Naive thymus-derived CD8-positive, alpha-beta T cell (primary cell): ENCODE measurements around the gene RTEL1. TPM values are rescaled to one million over a fixed set of nuclear protein-coding genes. Genes with fewer than 3 reads are reported as not detected.

ENCODE experiments used
- ATAC-seq, 2 donors: fragments of 150-1000 bp; cut with Tn5 transposase in 1 of 2; sonication (Bioruptor Pico), chemical (Tn5 transposase) in 1 of 2; 1 replicate in 1 of 2; 2 replicates in 1 of 2; pipeline ENCODE4 v1.10.0; 2021; ENCODE audit warnings: mild to moderate bottlenecking in 2 of 2, moderate library complexity in 2 of 2
- POLR2A ChIA-PET: fragments of 350-600 bp; sonication (Branson Sonifier 250); formaldehyde crosslinking; loops from one replicate; lab custom pipeline; 2021; ENCODE audit warnings: antibody characterized with exemption; lab: Charles Lee
- DNase-seq, 10 donors: peaks; one replicate each; pipeline versions ENCODE4 v3.0.0 to v3.0.0-alpha.2; 2020 to 2022
- H3K27ac Mint-ChIP-seq, 10 donors: one replicate each; pipeline ENCODE4 v1.8.0; 2020 to 2022; ENCODE audit warnings: mild to moderate bottlenecking in 10 of 10, mixed read lengths in 10 of 10, moderate library complexity in 4 of 10, inconsistent platforms in 1 of 10
- H3K27me3 Mint-ChIP-seq, 5 donors: one replicate each; pipeline ENCODE4 v1.8.0; 2021 to 2022; ENCODE audit warnings: mixed read lengths in 5 of 5
- H3K36me3 Mint-ChIP-seq, 3 donors: one replicate each; pipeline ENCODE4 v1.8.0; 2020 to 2022; ENCODE audit warnings: mixed read lengths in 3 of 3, mild to moderate bottlenecking in 2 of 3, inconsistent platforms in 1 of 3
- H3K4me1 Mint-ChIP-seq, 4 donors: one replicate each; pipeline ENCODE4 v1.8.0; 2021 to 2022; ENCODE audit warnings: mixed read lengths in 4 of 4
- H3K4me3 Mint-ChIP-seq, 10 donors: one replicate each; pipeline ENCODE4 v1.8.0; 2020 to 2022; ENCODE audit warnings: mild to moderate bottlenecking in 10 of 10, mixed read lengths in 10 of 10, moderate library complexity in 6 of 10, inconsistent platforms in 1 of 10
- H3K9me3 Mint-ChIP-seq, 9 donors: one replicate each; pipeline ENCODE4 v1.8.0; 2020 to 2022; ENCODE audit warnings: mixed read lengths in 9 of 9, mild to moderate bottlenecking in 3 of 9, inconsistent platforms in 1 of 9, moderate library complexity in 1 of 9
- polyA plus RNA-seq, 3 donors: library from polyadenylated mRNA; unstranded; fragments of 300-500 nt; fragmentation: Illumina TruSeq; gene quantifications; one replicate each; pipeline ENCODE4 v1.2.3, GENCODE V29; 2021
- total RNA-seq, 8 experiments: library from RNA in 2 of 8; stranded (reverse) in 2 of 8; gene quantifications; one replicate each; pipeline ENCODE4 v1.2.3 and lab custom pipeline; 2021 to 2026

RTEL1 gene
- total and polyA plus RNA-seq, 5 experiments from 2014 or later: 3.2 to 25.5 (median 6.8) TPM

- Mint-ChIP-seq H3K4me3 (no peak overlapping the region), H3K9me3 (no peaks in the 10 kb centered on the region), H3K36me3 (peaks cover 0 to 44% (median 12%) of the 10 kb centered on the region in 3 donors), H3K27ac (no peak overlapping the region), H3K4me1 (peaks cover 14 to 29% (median 29%) of the 10 kb centered on the region in 4 donors), H3K27me3 (no peaks in the 10 kb centered on the region)
- DNase-seq: no peak
- POLR2A ChIA-PET: interaction anchor here (1.5 to 2.8 kb wide), 2 partner anchors 8 to 16 kb away, joined by 5 to 10 read pairs; partner anchors contain the start of gene GMEB2
- ATAC-seq: no peak
Observed at GRCh38 chr20:63619505-63619904, 38.6 kb upstream of the RTEL1 start.

GRCh38 chr20:63620991-63621390 lies 37.1 kb upstream of the RTEL1 start:
- POLR2A ChIA-PET: interaction anchor here (0.7 to 13.5 kb wide), 3 partner anchors 11 to 81 kb away, joined by 3 to 740 read pairs (median 7); no protein-coding TSS in a partner anchor
- ATAC-seq: no peak
- Mint-ChIP-seq H3K9me3 (no peaks in the 10 kb centered on the region), H3K36me3 (peaks cover 0 to 34% (median 10%) of the 10 kb centered on the region in 3 donors), H3K27me3 (no peaks in the 10 kb centered on the region), H3K4me3 (peak overlapping the region in 1 of 10 donors; percentile 55), H3K4me1 (peaks cover 12 to 40% (median 29%) of the 10 kb centered on the region in 4 donors), H3K27ac (peak overlapping the region in 1 of 10 donors; percentile 46)
- no peak for DNase-seq

DNA sequence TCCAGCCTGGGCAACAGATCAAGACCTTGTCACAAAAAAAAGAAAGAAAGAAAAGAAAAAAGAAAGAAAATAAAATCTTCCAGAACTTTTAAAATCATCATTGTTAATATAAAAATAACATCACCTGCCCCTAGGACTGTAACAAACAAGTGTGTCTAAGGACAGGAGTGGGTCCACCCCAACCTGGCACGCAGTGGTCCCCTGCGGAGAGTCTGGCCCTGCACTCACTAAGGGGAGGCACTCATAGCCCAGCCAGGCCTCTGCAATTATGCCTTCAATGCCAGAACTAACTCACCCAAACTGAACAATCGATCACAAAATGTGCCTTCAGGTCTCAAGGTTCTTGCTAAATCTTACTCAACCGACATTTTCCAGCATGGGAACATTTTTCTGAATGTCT lies 36.0 kb upstream of the RTEL1 start:
- Mint-ChIP-seq H3K4me3 (no peak overlapping the region), H3K27ac (peak overlapping the region in 7 of 10 donors; percentile 5 to 31 (median 23)), H3K4me1 (peaks cover 12 to 38% (median 29%) of the 10 kb centered on the region in 4 donors), H3K36me3 (peaks cover 0 to 23% (median 7%) of the 10 kb centered on the region in 3 donors), H3K9me3 (no peaks in the 10 kb centered on the region), H3K27me3 (no peaks in the 10 kb centered on the region)
- POLR2A ChIA-PET: interaction anchor here (0.6 to 13.5 kb wide), 4 partner anchors 10 to 162 kb away, joined by 3 to 740 read pairs (median 4); no protein-coding TSS in a partner anchor
- no peak for ATAC-seq
- DNase-seq: no peak

- H3K4me1 Mint-ChIP-seq: peaks cover 12 to 38% (median 29%) of the 10 kb centered on the region in 4 donors
- H3K36me3 Mint-ChIP-seq: peaks cover 0 to 20% (median 7%) of the 10 kb centered on the region in 3 donors
- no peaks in the 10 kb centered on the region for H3K9me3 Mint-ChIP-seq
- ATAC-seq (no peak), DNase-seq (no peak)
- POLR2A ChIA-PET: interaction anchor here (0.6 to 13.5 kb wide), 4 partner anchors 8 to 27 kb away, joined by 4 to 740 read pairs (median 4); no protein-coding TSS in a partner anchor
- peak overlapping the region in 4 of 10 donors; percentile 23 to 76 (median 33) for H3K27ac Mint-ChIP-seq
- no peaks in the 10 kb centered on the region for H3K27me3 Mint-ChIP-seq
- peak overlapping the region in 1 of 10 donors; percentile 22 for H3K4me3 Mint-ChIP-seq
Observed at GRCh38 chr20:63622732-63623131, 35.4 kb upstream of the RTEL1 start.

GRCh38 chr20:63624486-63624885 lies 33.6 kb upstream of the RTEL1 start:
- Mint-ChIP-seq H3K27me3 (no peaks in the 10 kb centered on the region), H3K4me1 (peaks cover 19 to 49% (median 43%) of the 10 kb centered on the region in 4 donors), H3K27ac (peak overlapping the region in 5 of 10 donors; percentile 42 to 93 (median 66)), H3K9me3 (no peaks in the 10 kb centered on the region), H3K36me3 (peaks cover 6 to 19% (median 12%) of the 10 kb centered on the region in 3 donors), H3K4me3 (peak overlapping the region in 5 of 10 donors; percentile 19 to 71 (median 42))
- POLR2A ChIA-PET: interaction anchor here (1.1 to 13.5 kb wide), 5 partner anchors 8 to 87 kb away, joined by 3 to 740 read pairs (median 5); partner anchors contain the start of gene PTK6
- DNase-seq (no peak), ATAC-seq (no peak)

DNA sequence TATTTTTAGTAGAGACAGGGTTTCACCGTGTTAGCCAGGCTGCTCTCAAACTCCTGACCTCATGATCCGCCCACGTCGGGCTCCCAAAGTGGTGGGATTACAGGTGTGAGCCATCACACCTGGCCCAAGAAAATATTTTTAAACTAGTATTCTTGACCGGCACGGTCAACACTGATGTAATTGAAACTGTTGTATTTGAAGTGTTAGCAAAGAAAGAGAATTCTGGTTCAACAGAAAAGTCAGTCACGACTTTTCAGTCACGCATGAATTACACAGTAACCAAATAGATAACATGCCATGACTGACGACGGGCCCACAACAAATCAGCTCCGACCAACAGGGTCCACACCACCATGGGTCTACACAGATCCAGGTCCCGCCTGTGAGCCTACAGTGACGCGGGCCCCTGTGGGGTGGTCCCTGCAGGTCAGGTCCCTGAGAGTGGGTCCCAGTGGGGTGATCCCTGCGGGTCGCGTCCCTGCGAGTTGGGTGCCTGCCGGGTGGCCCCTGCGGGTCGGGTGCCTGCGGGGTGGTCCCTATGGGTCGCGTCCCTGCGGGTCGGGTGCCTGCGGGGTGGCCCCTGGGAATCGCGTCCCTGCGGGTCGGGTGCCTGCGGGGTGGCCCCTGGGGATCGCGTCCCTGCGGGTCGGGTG lies 32.2 kb upstream of the RTEL1 start:
- Mint-ChIP-seq H3K4me1 (peaks cover 17 to 55% (median 44%) of the 10 kb centered on the region in 4 donors), H3K36me3 (peaks cover 6 to 24% (median 12%) of the 10 kb centered on the region in 3 donors), H3K4me3 (peak overlapping the region; percentile 66 to 84 (median 78)), H3K9me3 (no peaks in the 10 kb centered on the region), H3K27me3 (no peaks in the 10 kb centered on the region), H3K27ac (peak overlapping the region; percentile 56 to 96 (median 92))
- POLR2A ChIA-PET: interaction anchor here (0.8 to 13.5 kb wide), 6 partner anchors 14 to 112 kb away, joined by 4 to 740 read pairs (median 23); partner anchors contain the start of genes ARFRP1, LIME1, PTK6 and STMN3
- peak in 1 of 2 donors; percentile 9 for ATAC-seq
- DNase-seq: peak in 5 of 10 donors; percentile 19 to 71 (median 39)

DNA sequence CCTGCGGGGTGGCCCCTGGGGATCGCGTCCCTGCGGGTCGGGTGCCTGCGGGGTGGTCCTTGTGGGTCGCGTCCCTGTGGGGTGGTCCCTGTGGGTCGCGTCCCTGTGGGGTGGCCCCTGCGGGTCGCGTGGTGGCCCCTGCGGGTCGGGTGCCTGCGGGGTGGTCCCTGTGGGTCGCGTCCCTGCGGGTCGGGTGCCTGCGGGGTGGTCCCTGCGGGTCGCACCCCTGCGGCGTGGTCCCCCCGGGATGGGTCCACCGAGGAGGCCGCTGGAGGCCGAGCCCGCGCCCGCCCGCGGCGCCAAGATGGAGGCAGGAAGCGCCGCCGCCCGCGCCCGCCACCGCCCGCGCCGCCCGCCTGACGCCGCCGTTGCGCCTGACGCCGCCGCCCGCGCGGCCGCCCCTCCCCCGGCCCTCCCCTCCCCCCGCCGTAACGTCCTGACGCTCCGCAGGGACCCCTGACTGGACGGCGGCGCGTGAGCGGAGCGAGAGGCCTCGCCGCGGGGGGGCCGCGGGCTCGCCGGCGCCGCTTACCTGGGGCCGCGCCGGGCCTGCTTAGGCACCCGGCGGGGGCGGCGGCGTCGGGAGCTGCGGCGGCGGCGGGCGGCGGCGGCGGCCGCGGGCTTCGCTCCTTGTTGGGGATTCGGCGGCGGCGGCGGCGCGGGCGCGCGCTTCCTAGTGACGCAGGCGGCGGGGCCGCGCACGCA lies 31.5 kb upstream of the RTEL1 start, which contains the start of gene GMEB2:
GMEB2 (minus strand) TSS at position 678 of the 705 bp plus-strand sequence. CDS start 7,704 bp downstream, outside the sequence.
- ATAC-seq: peak; percentile 45 to 56
- Mint-ChIP-seq H3K36me3 (peaks cover 6 to 24% (median 12%) of the 10 kb centered on the region in 3 donors), H3K9me3 (no peaks in the 10 kb centered on the region), H3K27ac (peak within 1 kb of the TSS; percentile 91 to 99 (median 98)), H3K27me3 (no peaks in the 10 kb centered on the region), H3K4me3 (peak within 1 kb of the TSS; percentile 91 to 99 (median 98)), H3K4me1 (peaks cover 16 to 59% (median 47%) of the 10 kb centered on the region in 4 donors)
- peak in 2 of 10 donors; percentile 36 to 69 for DNase-seq
- POLR2A ChIA-PET: interaction anchor here (0.6 to 13.5 kb wide), 28 partner anchors 8 to 672 kb away, joined by 3 to 740 read pairs (median 4); partner anchors contain the start of genes ARFRP1, LIME1, OPRL1 and PPDPF

DNA sequence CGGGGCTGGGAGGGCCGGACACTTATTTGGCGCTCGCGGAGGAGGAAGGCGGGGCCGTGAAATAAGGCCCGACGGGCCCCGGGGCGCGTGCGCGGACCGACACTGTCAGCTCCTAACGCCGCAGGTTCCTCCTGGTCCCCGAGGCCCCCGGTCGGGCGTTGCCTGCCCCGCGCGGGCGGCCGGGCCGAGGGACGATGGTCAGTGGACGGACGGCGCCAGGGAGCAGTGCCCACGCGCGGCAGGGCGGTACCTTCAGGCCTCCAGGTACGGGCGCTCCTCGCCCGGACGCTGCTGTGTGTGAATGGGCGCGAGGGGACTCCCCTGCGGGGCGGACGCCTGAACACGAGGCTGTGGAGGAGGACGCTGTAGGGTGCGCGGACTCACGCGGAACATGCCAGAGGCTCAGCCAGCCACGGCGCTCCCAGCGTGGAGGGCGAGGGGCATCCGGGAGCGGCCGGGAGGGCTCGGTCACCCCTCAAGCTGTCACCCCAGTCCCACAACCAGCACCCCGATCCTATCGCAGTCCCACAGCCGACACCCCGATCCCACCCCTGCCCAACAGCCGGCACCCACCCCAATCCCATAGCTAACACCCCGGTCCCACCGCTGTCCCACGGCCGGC lies 30.9 kb upstream of the RTEL1 start:
- DNase-seq: peak; percentile 90 to 99 (median 95)
- H3K27ac Mint-ChIP-seq: peak overlapping the region; percentile 43 to 99 (median 96)
- peaks cover 16 to 59% (median 45%) of the 10 kb centered on the region in 4 donors for H3K4me1 Mint-ChIP-seq

GRCh38 chr20:63627751-63628245 lies 30.3 kb upstream of the RTEL1 start:
- peak overlapping the region; percentile 91 to 99 (median 98) for H3K4me3 Mint-ChIP-seq
- H3K27me3 Mint-ChIP-seq: no peaks in the 10 kb centered on the region
- POLR2A ChIA-PET: interaction anchor here (0.7 to 13.5 kb wide), 23 partner anchors 10 to 628 kb away, joined by 3 to 740 read pairs (median 5); partner anchors contain the start of genes LIME1, OPRL1, PCMTD2 and PPDPF
- H3K9me3 Mint-ChIP-seq: no peaks in the 10 kb centered on the region
- ATAC-seq: peak; percentile 1 to 5
- peak overlapping the region; percentile 91 to 99 (median 98) for H3K27ac Mint-ChIP-seq
- peaks cover 6 to 17% (median 12%) of the 10 kb centered on the region in 3 donors for H3K36me3 Mint-ChIP-seq
- H3K4me1 Mint-ChIP-seq: peaks cover 12 to 59% (median 44%) of the 10 kb centered on the region in 4 donors
- no peak for DNase-seq

More for the DNA sequence above, 30.9 kb upstream of the RTEL1 start:
- POLR2A ChIA-PET: interaction anchor here (0.6 to 13.5 kb wide), 31 partner anchors 9 to 673 kb away, joined by 3 to 740 read pairs (median 4); partner anchors contain the start of genes ARFRP1, LIME1, OPRL1 and PCMTD2
- Mint-ChIP-seq H3K27me3 (no peaks in the 10 kb centered on the region), H3K9me3 (no peaks in the 10 kb centered on the region), H3K4me3 (peak overlapping the region; percentile 91 to 99 (median 98)), H3K36me3 (peaks cover 6 to 23% (median 12%) of the 10 kb centered on the region in 3 donors)
- peak; percentile 82 to 83 for ATAC-seq

DNA sequence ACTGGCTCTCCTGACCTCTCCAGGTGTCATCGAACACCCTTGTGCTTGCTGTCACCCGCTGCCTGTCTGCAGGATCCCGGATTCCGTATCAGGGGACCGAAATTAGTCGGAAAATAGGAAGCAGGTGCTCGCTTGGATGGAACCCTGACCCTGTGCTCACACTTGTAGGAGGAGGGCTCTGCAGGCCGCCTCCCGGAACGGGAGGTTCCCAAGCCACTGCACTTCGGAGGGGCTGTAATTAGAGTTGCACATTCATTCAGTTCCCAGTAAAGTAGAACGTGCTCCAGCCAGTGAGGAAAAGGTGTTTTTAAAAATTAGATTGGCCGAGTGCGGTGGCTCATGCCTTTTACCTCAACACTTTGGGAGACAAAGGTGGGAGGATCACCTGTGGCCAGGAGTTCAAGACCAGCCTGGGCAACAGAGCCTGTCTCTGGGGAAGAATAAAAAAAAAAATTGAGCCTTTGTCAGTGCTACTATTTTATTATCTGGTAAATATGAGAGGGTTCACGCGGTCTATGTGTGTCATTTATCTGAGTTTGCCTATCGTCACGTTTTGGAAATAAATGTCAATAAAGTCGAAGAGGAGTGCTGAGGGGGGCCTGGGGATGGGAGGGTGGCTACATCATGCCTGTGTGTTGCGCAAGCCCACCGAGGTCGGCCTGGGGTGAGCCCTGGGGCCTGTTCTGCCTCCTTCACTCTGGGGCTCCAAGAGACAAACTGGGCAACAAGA lies 29.7 kb upstream of the RTEL1 start:
- H3K27ac Mint-ChIP-seq: peak overlapping the region; percentile 91 to 99 (median 98)
- H3K9me3 Mint-ChIP-seq: no peaks in the 10 kb centered on the region
- H3K4me1 Mint-ChIP-seq: peaks cover 12 to 61% (median 45%) of the 10 kb centered on the region in 4 donors
- POLR2A ChIA-PET: interaction anchor here (0.6 to 13.5 kb wide), 17 partner anchors 10 to 627 kb away, joined by 3 to 740 read pairs (median 7); partner anchors contain the start of genes LIME1, PCMTD2, PPDPF and PTK6
- DNase-seq: peak in 6 of 10 donors; percentile 38 to 61 (median 54)
- no peaks in the 10 kb centered on the region for H3K27me3 Mint-ChIP-seq
- H3K36me3 Mint-ChIP-seq: peaks cover 6 to 16% (median 9%) of the 10 kb centered on the region in 3 donors
- ATAC-seq: peak; percentile 18 to 20
- H3K4me3 Mint-ChIP-seq: peak overlapping the region; percentile 91 to 99 (median 98)
